Measurements from ENCODE around the gene KCNC3. TPM values are rescaled to one million over a fixed set of nuclear protein-coding genes. Genes with fewer than 3 reads are reported as not detected.

KCNC3 gene
- total RNA-seq, 2 donors from 2014 or later, result 5.1 to 24.1 TPM

DNA sequence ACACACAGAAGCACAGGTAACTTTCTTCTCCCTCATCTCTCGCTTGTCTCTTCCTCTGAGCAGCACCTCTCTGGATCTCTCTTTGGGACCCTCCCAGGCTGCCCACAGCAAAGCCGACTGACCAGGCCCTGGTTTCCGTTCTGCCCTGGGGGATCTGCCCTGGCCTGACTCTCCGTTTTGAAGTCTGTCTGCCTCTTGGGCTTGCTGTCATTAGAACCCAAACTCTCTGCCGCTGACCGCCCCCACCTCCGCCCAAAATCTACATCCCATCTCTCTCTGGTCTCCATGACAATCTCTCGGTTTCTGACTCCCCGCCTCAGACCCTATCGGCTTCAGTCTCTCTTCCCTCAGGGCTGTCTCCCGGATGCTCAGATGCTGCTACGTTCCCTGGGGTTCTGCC is 6.9 kb downstream of the KCNC3 start:
- ATAC-seq, result no peak
- no peak for DNase-seq (ENCODE audit: low spot score in 2 of 2)
- no peaks in the 10 kb centered on the region for H3K9me3 Mint-ChIP-seq
- peaks cover 7 to 23% of the 10 kb centered on the region in 2 donors for H3K36me3 Mint-ChIP-seq
- no peak overlapping the region for H3K27ac Mint-ChIP-seq

DNA sequence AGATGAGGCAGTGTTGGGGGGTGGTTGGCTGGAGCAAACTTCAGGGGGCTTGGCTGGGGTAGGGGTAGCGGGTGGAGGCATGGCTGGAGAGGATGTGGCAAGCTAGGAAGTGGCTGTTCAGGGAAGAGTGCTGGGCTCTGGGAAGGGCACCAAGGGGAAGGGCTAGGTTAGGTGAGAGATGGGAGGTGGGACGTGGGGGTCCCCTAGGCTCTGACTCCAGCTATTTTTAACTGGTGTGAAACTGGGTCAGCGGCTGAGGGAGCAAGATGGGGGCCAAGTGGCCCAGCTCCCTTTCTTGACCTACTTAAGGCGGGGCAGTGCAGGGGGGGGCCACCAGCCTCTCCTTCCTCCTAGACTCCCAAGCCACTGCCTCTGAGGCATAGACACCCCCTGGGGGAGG is 7.3 kb downstream of the KCNC3 start:
- Mint-ChIP-seq H3K36me3 (peaks cover 3 to 19% of the 10 kb centered on the region in 2 donors), H3K9me3 (no peaks in the 10 kb centered on the region), H3K27ac (no peak overlapping the region)
- ATAC-seq (no peak), DNase-seq (ENCODE audit: low spot score in 2 of 2) (no peak)

DNA sequence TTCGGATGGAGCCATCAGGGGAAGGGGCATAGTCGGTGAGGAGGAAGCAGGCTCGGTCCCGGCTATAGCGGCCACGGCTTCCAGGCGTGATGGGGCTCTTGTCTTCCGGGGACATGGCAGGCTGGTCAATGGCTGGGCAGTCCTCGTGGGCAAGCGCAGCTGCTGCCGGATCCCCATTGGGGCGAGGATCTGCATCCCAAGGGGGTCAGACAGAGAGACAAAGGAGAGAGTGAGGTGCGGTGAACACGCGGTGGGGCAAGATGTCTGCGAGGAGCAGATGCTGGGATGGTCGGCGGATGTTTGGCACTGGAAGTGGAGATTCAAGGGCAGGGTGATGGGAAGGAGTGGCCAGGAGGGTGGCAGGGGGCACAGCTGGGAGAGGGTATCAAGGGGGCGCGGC is 8.6 kb downstream of the KCNC3 start:
- ATAC-seq, result no peak
- Mint-ChIP-seq H3K27ac (no peak overlapping the region), H3K36me3 (peaks cover 0 to 22% of the 10 kb centered on the region in 2 donors), H3K9me3 (no peaks in the 10 kb centered on the region)
- no peak for DNase-seq (ENCODE audit: low spot score in 2 of 2)

DNA sequence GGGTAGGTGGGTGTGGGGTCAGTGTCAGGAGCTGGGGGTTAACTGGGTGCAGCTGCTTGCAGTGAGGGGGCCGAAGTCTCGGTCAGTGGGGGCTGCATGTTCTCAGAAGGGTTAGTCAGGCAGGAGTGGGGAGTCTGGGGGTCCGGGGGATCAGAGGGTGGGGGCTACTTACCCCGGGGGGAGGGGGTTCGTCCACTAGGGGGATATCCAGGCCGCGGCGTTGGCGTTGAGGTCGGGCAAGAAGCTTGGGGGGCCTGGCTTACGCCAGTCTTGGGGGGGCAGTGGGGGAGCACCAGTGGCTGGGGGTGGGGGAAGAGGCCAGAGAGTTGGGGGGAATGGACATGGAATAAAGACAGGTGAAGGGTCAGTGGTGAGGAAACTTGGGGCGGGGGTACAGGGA is 9.1 kb downstream of the KCNC3 start:
- Mint-ChIP-seq H3K27ac (no peak overlapping the region), H3K36me3 (peaks cover 2 to 22% of the 10 kb centered on the region in 2 donors), H3K9me3 (peaks cover 0 to 1% of the 10 kb centered on the region in 2 donors)
- ATAC-seq (no peak), DNase-seq (ENCODE audit: low spot score in 2 of 2) (no peak)

DNA sequence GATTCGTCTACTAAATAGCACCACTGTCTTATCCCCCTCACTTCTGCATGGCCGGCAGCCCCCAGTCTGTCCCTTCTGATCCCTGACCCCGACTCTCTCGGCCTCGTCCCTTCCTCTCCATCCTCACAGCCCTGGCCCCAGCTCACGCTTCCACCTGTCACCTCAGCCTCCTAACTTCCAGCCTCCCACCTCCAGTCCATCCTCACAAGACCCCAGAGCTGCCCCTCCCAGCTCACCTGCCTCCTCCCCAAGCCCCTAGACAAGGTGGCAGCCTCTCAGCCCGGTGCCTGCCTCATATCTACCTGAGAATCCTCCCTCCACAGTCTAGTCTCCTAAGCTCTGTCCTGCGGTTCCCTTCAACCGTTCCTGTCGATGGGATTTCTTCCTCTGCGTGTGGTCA is 10.0 kb downstream of the KCNC3 start:
- no peak for ATAC-seq

DNA sequence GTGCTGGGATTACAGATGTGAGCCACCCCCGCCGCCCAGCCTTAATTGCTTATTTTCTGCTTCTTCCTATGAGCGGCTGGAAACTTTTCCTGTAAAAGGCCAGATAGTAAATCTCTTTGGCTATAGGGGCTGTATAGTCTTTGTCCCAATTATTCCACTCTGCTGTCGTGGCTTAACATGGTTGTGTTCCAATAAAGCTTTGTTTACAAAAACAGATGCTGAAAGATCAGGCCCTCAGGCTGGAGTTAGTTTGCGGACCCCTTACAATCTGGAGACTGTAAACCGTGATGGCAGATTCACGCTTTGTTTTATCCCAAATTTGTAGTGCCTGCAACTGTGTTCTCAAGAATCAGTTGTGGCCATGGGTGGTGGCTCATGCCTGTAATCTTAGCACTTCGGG is 10.7 kb downstream of the KCNC3 start:
- H3K9me3 Mint-ChIP-seq, result peaks cover 0 to 4% of the 10 kb centered on the region in 2 donors
- peaks cover 10 to 14% of the 10 kb centered on the region in 2 donors for H3K36me3 Mint-ChIP-seq
- ATAC-seq, result no peak
- no peak overlapping the region for H3K27ac Mint-ChIP-seq
- DNase-seq (ENCODE audit: low spot score in 2 of 2), result no peak

More for the DNA sequence above, 10.0 kb downstream of the KCNC3 start:
- no peak overlapping the region for H3K27ac Mint-ChIP-seq
- no peak for DNase-seq (ENCODE audit: low spot score in 2 of 2)
- peaks cover 5 to 16% of the 10 kb centered on the region in 2 donors for H3K36me3 Mint-ChIP-seq
- peaks cover 0 to 4% of the 10 kb centered on the region in 2 donors for H3K9me3 Mint-ChIP-seq

DNA sequence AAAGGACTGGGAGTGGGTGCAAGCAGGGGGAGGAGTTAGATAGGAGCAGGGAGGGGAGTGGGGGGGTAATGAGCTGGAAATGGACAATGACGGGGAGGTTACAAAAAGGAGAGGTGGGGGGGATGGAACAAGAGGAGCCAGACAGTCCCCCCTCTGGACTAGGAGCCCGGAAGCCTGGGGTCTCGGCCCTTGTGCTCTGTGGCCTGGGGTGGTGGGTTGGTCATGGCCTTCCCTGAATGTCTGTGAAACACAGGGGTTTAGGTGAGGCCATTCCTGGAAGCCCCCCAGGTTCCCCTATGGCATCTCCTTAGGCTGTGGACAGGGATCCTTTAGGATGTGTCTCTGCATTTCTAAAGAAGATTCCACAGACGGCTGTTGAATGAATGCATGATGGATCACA is 12.1 kb downstream of the KCNC3 start:
- peaks cover 0 to 4% of the 10 kb centered on the region in 2 donors for H3K9me3 Mint-ChIP-seq
- ATAC-seq (no peak), DNase-seq (ENCODE audit: low spot score in 2 of 2) (no peak)
- H3K36me3 Mint-ChIP-seq, result peaks cover 11 to 15% of the 10 kb centered on the region in 2 donors
- no peak overlapping the region for H3K27ac Mint-ChIP-seq

DNA sequence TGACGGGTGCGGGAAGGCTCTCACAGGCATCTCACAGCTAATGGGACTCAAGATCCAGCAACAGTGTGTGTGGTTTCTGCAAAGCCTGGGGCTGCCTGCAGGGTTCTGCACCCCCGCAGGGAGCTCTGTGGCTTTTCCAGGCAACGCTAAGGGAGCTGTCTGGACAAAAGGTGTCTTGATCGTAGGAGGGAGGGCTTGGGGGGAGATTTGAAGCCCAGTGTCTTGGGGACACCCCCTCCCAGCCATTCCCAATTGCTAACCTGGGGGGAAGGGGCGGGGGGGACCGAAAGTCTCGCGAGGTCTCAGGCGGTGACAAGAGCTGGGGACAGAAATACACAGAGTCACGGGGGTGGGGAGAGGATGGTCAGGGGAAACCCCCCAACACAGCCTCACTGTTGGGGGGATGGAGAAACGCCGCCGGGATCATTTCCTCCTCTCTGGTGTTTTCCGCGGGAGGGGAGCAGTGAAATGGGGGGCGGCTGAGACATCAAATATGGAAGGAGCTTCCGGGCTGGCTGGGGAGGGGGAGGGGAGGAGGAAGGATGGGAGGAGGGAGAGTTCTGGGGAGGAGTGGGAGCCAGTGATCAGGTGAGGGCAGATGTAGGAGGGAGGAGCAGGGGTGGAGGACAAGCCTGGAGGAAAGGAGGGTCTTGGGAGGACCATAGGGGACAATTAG is 13.3 kb downstream of the KCNC3 start:
- Mint-ChIP-seq H3K27ac (peak overlapping the region in 1 of 2 donors; percentile 55), H3K9me3 (peaks cover 0 to 4% of the 10 kb centered on the region in 2 donors), H3K36me3 (peaks cover 11 to 15% of the 10 kb centered on the region in 2 donors)
- ATAC-seq (peak; percentile 75 to 82), DNase-seq (ENCODE audit: low spot score in 2 of 2) (no peak)

DNA sequence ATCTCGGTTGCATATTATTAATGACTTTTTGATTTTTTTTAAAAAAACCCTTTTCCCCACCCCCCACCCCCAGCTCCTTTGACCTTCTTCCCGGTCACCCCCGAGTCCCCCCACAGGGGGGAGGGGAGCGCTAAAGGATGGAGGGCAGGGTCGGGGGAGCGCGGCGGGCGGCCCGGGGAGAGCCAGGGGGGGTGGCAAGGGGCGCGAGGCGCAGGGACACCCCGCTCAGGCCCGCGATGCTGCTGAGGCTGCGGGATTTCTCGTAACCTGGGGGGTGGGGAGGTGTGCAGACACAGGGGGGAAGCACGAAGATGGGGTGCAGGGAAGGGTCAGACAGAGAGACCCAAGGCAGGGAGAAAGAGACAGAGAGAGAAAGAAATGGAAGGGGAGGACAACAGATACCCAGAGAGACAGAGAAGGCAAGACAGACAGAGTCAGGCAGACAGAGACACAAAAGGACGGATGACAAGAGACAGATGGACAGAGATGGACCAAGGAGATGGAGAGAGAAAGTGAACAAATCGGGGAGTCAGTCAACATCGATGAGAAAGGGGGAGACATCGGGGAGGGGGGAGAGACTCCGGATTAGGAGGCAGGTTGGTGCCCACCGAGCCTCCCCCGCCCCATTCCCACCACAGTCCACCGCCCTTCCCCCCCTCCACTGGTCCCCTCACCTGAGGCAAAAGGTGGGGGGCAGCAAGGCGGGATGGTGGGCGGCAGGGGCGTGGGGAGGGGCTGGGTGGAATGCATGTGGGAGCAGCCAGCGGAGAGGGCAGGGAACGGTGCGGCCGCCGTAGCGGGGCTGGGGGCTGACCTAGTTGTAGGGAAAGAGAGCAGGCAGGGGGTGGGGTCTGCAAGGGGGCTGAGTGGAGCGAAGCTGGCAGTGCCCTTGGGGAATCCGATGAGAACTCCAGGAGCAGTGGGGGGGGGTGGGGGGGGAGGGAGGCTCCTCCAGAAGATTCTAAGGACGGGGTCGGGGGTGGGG is 14.2 kb downstream of the KCNC3 start:
- DNase-seq (ENCODE audit: low spot score in 2 of 2) (no peak), ATAC-seq (no peak)
- H3K36me3 Mint-ChIP-seq, result peaks cover 11 to 15% of the 10 kb centered on the region in 2 donors
- H3K9me3 Mint-ChIP-seq, result peaks cover 0 to 4% of the 10 kb centered on the region in 2 donors
- peak overlapping the region in 1 of 2 donors; percentile 55 for H3K27ac Mint-ChIP-seq

DNA sequence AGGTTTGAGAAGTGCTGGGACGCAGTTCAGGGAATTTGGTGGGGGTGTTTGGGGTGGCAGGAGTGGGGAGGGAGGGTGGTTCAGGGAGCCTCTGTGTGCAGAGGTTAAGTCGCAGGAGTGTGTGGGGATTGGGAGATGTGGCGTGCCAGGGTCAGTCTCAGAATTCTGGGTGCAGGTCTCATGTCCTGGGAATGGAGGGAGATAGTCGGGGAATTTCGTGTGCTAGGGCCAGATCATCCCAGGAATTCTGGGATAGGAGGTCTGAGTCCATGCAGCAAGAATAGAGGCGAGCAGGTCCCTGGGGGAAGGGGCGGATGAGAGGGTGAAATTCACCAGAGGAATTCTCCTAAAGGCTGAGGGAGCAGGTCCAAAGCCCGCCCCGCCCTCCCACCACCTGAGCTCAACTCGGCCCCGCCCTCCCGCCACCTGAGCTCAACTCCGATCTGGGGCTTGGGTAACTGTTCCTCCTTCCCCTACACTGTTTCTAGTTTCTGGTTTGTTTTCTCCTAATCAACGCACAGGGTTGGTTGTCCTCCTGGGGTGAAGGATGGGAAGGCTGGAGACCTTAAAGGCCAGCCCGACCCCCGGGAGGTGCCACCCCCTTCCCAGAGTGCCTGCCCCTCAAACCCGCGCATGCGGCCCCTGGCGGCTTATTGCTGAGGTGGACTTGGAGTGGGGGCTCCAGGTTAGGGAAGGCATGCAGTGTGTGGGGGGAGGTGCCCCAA is 15.2 kb downstream of the KCNC3 start:
- Mint-ChIP-seq H3K36me3 (peaks cover 11 to 15% of the 10 kb centered on the region in 2 donors), H3K9me3 (peaks cover 0 to 4% of the 10 kb centered on the region in 2 donors), H3K27ac (no peak overlapping the region)
- DNase-seq (ENCODE audit: low spot score in 2 of 2) (no peak), ATAC-seq (no peak)

DNA sequence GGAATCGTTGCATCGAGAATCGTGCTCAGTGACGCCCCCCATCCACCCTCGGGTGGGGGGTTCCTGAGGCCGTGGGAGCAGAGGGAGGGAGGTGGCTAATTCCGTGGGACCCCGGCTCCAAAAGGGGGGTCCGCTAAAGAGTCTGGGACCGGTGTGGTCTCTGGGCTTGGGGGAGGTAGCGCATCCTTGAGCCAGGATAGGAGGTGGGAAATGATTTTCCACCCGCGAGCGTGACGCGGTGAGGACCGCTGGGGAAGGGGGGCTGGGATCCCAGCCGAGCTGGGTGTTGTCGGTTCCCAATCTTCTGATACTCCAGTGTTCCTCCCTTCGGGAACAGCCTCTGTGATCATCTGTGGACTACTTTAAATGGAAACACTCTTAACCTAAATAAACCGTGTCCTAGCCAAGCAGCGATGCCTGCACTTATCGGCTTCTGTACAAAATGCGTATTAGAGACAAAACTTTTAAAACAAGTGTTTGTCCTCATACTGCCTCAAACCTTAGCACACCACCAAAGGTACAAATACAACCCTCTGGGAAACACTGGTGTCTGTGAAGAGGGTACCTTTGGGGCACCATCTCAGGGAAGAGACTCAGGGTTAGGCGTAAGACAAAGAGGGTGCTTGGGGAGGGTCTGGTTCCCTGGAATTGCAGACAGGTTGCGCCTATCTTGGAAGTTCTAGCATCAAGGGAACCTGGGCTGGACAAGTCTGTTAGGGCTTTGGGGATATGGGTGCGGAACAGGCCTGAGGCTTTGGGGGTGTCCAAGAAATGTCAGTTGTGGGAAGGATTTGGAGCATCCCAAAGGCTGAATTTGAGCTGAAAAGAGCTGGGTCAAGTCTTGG is 16.0 kb downstream of the KCNC3 start:
- no peak for DNase-seq (ENCODE audit: low spot score in 2 of 2)
- no peak for ATAC-seq
- Mint-ChIP-seq H3K36me3 (peaks cover 11 to 15% of the 10 kb centered on the region in 2 donors), H3K9me3 (peaks cover 0 to 4% of the 10 kb centered on the region in 2 donors), H3K27ac (no peak overlapping the region)

DNA sequence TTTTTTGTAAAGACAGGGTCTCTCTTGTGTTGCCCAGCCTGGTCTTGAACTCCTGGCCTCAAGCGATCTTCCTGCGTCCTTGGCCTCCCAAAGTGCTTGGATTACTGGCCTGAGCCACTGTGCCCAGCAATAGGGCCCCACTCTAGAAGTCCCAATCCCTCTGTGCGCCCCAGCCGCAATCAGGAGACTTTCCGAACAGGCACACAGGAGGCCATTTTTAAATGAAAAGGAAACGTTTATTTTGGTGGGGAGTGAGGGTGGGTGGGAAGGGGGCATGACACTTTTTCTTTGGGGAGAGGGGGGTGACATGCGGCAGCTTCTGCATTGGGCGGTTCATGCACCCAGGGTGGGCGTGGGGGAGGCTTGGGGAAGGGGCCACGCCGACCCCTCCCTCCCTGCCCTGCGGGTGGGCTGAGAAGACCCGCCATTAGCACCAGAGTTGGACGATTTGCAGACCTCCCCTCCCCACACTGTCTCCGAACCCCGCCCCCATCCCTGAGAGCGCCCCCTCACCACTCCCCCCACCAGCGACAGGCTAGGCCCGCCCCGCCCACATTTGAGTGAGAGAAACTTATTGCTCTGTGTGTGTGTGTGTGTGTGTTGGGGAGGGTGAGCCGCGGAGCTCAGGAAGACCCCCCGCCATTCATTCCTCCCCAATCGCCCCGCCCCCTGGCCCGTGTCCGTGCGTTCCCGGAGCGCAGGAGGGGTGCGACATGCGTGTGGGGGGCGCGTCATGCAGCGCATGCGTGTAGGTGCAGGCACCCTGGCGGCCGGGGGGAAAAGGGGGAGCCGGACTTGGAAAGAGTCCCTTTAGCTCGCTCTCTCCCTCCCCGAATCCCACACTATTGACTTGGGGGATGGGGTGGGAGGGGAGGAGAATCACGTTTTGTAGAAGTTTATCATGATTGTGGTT is 17.2 kb downstream of the KCNC3 start:
- no peak for ATAC-seq

DNA sequence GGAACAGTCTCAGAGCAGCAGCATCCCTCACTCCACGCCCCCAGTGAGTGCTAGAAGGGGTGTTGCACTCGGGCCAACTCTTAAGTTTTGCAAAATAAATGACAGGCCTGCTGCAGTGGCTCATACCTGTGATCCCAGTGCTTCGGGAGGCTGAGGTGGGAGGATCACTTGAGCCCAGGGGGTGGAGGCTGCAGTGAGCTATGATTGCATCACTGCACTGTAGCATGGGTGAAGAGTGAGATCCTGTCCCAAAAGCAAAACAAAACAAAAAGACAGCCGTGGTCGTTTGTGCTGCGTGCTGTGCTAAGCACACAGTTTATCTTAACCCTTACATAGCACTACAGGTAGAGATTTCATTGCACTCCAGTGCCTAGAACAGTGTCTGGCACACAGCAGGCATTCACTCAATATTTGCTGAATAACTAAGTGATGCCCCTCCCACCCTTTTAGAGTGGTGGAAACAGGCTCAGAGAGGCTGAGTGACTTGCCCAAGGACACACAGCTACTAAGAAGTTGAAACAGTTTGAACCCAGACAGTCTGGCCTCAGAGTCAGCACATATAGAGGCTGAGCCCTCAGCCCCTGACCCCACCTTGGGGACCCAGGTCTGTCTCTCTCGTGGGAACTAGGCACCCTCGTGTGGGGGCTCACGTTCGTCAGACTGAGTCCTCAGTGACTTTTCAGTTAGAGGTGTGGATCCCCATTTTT is 18.3 kb downstream of the KCNC3 start:
- H3K36me3 Mint-ChIP-seq, result peaks cover 0 to 15% of the 10 kb centered on the region in 2 donors
- ATAC-seq (peak in 1 of 2 donors; percentile 13), DNase-seq (ENCODE audit: low spot score in 2 of 2) (no peak)
- H3K9me3 Mint-ChIP-seq, result peaks cover 0 to 4% of the 10 kb centered on the region in 2 donors
- no peak overlapping the region for H3K27ac Mint-ChIP-seq

More for the DNA sequence above, 17.2 kb downstream of the KCNC3 start:
- H3K9me3 Mint-ChIP-seq, result peaks cover 0 to 4% of the 10 kb centered on the region in 2 donors
- peaks cover 5 to 15% of the 10 kb centered on the region in 2 donors for H3K36me3 Mint-ChIP-seq
- no peak overlapping the region for H3K27ac Mint-ChIP-seq
- DNase-seq (ENCODE audit: low spot score in 2 of 2), result no peak

DNA sequence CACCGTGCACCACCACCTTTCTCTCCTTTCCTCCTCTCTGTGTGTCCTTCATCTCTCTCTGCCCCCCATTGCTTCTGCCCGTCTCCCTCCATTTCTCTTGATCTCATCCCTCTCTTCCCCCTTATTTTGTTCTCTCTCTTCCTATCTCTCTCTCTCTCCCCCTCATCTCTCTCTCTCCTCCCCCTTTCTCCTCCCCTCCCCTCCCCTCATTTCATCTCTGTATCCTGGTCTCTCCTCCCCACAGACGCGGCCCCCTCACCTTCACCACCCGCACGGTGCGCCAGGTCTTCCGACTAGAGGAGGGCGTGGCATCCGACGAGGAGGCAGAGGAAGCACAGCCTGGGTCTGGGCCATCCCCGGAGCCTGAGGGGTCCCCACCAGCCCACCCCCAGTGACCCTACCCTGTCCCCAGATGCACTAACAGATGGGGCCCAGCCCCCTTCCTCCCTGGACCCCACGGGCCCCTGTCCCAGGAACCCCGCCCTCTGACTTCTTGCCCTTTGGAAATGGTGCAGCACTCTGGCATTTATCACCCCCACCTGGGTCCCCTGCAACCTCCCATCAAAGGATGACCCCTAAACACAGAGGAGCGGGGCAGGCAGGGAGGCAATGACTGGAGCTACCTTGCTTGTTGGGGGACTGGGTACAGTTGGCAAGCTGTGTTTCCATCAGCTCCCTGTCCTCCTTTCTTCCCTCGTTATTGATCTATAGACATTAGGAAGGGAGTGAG is 19.6 kb downstream of the KCNC3 start:
- no peak for DNase-seq (ENCODE audit: low spot score in 2 of 2)
- no peak overlapping the region for H3K27ac Mint-ChIP-seq
- no peaks in the 10 kb centered on the region for H3K9me3 Mint-ChIP-seq
- no peak for ATAC-seq
- peaks cover 0 to 9% of the 10 kb centered on the region in 2 donors for H3K36me3 Mint-ChIP-seq

Data from activated naive CD4-positive, alpha-beta T cell treated with anti-CD3 and anti-CD28 coated beads, Interleukin-2, amount 50 U/mL, for 72 hours (primary cell).